ENCODE data around the gene MKKS. TPM values are rescaled to one million over a fixed set of nuclear protein-coding genes. Genes with fewer than 3 reads are reported as not detected.

MKKS gene
- total RNA-seq, 2 donors from 2014 or later, result 13.2 to 13.8 TPM

DNA sequence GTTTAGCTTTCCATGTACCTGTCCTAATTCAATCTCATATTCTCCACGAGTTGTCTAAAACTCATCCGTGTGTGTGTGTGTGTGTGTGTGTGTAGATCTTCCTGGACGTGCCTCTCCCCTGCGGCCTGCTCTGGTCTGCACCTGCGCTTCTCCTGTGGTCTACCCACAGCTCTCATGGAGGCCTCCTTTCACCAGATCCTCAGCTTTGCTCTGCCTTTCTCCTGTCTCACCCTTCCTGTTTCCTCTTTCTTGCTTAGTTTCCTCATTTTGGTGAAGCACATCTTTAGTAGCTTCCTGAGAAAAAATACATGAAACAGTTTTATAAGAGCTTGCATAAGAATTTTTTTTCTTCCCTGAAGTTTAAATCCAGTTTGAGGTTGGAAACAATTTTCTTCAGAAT lies 19.2 kb upstream of the MKKS start:
- 96% methylated on average over 3 of the region's 5 CpGs; no CpG with 5 or more reads in 1 of the 2 experiments for WGBS, 2 experiments (ENCODE audit: insufficient coverage in 1 of 2, insufficient read length in 1 of 2)
- no peaks in the 10 kb centered on the region for H3K27me3 ChIP-seq (ENCODE audit: control insufficient read depth, insufficient read depth, low read length, poor library complexity, severe bottlenecking)
- Mint-ChIP-seq H3K9me3 (peaks cover 2% of the 10 kb centered on the region), H3K4me3 (no peak overlapping the region), H3K27ac (peak overlapping the region; percentile 4), H3K36me3 (ENCODE audit: low read depth) (peaks cover 7% of the 10 kb centered on the region), H3K27me3 (ENCODE audit: insufficient read depth) (no peaks in the 10 kb centered on the region), H3K4me1 (peaks cover 3% of the 10 kb centered on the region)
- DNase-seq, result no peak
- TF ChIP-seq, protein P1, sequence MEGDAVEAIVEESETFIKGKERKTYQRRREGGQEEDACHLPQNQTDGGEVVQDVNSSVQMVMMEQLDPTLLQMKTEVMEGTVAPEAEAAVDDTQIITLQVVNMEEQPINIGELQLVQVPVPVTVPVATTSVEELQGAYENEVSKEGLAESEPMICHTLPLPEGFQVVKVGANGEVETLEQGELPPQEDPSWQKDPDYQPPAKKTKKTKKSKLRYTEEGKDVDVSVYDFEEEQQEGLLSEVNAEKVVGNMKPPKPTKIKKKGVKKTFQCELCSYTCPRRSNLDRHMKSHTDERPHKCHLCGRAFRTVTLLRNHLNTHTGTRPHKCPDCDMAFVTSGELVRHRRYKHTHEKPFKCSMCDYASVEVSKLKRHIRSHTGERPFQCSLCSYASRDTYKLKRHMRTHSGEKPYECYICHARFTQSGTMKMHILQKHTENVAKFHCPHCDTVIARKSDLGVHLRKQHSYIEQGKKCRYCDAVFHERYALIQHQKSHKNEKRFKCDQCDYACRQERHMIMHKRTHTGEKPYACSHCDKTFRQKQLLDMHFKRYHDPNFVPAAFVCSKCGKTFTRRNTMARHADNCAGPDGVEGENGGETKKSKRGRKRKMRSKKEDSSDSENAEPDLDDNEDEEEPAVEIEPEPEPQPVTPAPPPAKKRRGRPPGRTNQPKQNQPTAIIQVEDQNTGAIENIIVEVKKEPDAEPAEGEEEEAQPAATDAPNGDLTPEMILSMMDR (conservative IDR thresholded peaks at IDR 0.05), result no peak
- H3K9me3 ChIP-seq (ENCODE audit: control insufficient read depth, low read length), result peaks cover 9% of the 10 kb centered on the region
- no peak overlapping the region for H3K9ac ChIP-seq (ENCODE audit: extremely low read depth, low read length, poor library complexity, severe bottlenecking)
- no peak overlapping the region for H3K27ac ChIP-seq (ENCODE audit: low read depth, low read length)
- no peaks in the 10 kb centered on the region for H3K36me3 ChIP-seq (ENCODE audit: control insufficient read depth, insufficient read depth, low read length)
- H3K4me1 ChIP-seq (ENCODE audit: control insufficient read depth, insufficient read depth, low read length), result no peaks in the 10 kb centered on the region
- H3K4me3 ChIP-seq (ENCODE audit: low read length), result no peak overlapping the region

DNA sequence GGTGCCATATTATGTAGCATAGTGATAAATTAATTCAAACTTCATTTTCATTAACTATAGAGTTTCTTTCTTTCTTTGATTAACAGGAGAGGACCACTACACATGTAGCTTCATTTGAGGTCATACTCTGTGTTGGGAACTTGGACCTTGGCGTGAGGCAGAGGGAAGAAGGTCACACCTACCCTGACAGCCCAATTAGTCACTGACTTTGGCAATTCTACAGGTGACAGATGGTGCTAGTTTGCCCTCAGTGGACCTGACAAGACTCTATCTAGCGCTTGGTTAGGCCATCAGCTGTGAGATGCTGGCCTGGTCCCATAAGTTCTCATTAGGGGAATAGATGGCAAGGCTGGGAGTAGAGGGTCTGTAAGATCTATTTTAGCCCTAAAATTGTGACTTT lies 15.2 kb upstream of the MKKS start:
- 90 to 96% methylated on average over 2 of the region's 2 CpGs for WGBS, 2 experiments (ENCODE audit: insufficient coverage in 1 of 2, insufficient read length in 1 of 2)
- Mint-ChIP-seq H3K27ac (no peak overlapping the region), H3K9me3 (no peaks in the 10 kb centered on the region), H3K27me3 (ENCODE audit: insufficient read depth) (no peaks in the 10 kb centered on the region), H3K36me3 (ENCODE audit: low read depth) (peaks cover 3% of the 10 kb centered on the region), H3K4me1 (peaks cover 5% of the 10 kb centered on the region), H3K4me3 (no peak overlapping the region)
- Histone ChIP-seq H3K9ac (ENCODE audit: extremely low read depth, low read length, poor library complexity, severe bottlenecking) (no peak overlapping the region), H3K27me3 (ENCODE audit: control insufficient read depth, insufficient read depth, low read length, poor library complexity, severe bottlenecking) (no peaks in the 10 kb centered on the region), H3K4me3 (ENCODE audit: low read length) (no peak overlapping the region), H3K36me3 (ENCODE audit: control insufficient read depth, insufficient read depth, low read length) (no peaks in the 10 kb centered on the region), H3K4me1 (ENCODE audit: control insufficient read depth, insufficient read depth, low read length) (no peaks in the 10 kb centered on the region), H3K27ac (ENCODE audit: low read depth, low read length) (no peak overlapping the region), H3K9me3 (ENCODE audit: control insufficient read depth, low read length) (no peaks in the 10 kb centered on the region)
- no peak for DNase-seq
- TF ChIP-seq, protein P1 (conservative IDR thresholded peaks at IDR 0.05), result no peak

DNA sequence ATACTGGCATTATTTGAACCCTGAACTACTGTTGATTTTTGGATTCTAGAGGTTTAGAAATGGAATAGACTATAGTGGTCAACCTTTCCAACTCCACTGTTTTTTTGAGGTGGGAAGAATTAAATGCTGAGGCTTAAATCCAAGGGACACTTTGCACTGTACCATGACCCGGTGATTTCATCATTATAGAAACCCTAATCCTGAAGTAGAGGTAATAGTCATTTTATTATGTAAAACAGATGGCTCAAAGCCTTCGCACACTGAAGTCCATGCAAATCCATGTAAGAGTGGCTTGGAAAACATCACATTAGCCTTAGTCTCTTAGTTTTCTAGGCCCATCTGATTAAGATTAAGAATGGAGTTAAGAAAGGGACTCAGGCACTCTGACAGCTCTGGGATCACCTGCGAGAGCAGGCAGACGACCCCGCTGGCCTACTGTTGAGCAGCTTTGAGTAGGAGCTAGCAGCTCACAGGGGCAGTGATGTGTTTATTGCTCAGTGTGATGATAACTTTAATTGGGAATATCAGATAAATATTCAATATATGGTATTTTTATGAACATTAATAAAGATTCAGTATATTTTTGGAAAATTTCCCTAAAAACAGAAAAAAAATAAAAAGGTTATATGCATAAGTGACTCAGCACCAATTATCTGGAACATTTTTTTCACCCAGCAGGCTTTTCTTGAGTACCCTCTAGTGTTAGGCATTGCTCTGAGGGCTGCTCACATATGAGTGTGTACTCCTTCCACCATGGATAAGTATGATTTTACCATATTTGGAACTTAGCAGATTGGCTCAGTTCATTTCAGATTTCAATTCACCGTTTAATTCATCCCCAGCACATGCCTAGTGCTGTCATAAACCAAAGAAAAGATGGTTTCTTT lies 14.5 kb upstream of the MKKS start:
- H3K4me1 Mint-ChIP-seq, result peaks cover 5% of the 10 kb centered on the region
- Histone ChIP-seq H3K9me3 (ENCODE audit: control insufficient read depth, low read length) (no peaks in the 10 kb centered on the region), H3K36me3 (ENCODE audit: control insufficient read depth, insufficient read depth, low read length) (no peaks in the 10 kb centered on the region), H3K9ac (ENCODE audit: extremely low read depth, low read length, poor library complexity, severe bottlenecking) (no peak overlapping the region), H3K27ac (ENCODE audit: low read depth, low read length) (no peak overlapping the region), H3K27me3 (ENCODE audit: control insufficient read depth, insufficient read depth, low read length, poor library complexity, severe bottlenecking) (no peaks in the 10 kb centered on the region), H3K4me1 (ENCODE audit: control insufficient read depth, insufficient read depth, low read length) (no peaks in the 10 kb centered on the region), H3K4me3 (ENCODE audit: low read length) (no peak overlapping the region)
- H3K4me3 Mint-ChIP-seq, result no peak overlapping the region
- H3K36me3 Mint-ChIP-seq (ENCODE audit: low read depth), result peaks cover 3% of the 10 kb centered on the region
- no peaks in the 10 kb centered on the region for H3K9me3 Mint-ChIP-seq
- TF ChIP-seq, protein P1 (conservative IDR thresholded peaks at IDR 0.05), result no peak
- 82% methylated on average over 5 to 6 of the region's 6 CpGs for WGBS, 2 experiments (ENCODE audit: insufficient coverage in 1 of 2, insufficient read length in 1 of 2)
- peak; percentile 60 for DNase-seq
- no peaks in the 10 kb centered on the region for H3K27me3 Mint-ChIP-seq (ENCODE audit: insufficient read depth)
- peak overlapping the region; percentile 15 for H3K27ac Mint-ChIP-seq

Data from endodermal cell (in vitro differentiated cells).